Colon (tissue), 2 donors: ENCODE measurements around the gene TEKT2.

Experiments
- FAIRE-seq: peaks from 2 replicates; lab custom pipeline; 2012; peaks lifted over from hg19 to GRCh38; lab: Jason Lieb, UNC
- donor health status: control.
- donor health status: control.

The TEKT2 gene

GRCh38 chr1:36087233-36088123 lies 3.6 kb downstream of the TEKT2 start:
- no peak for FAIRE-seq

GRCh38 chr1:36088265-36088576 lies 4.3 kb downstream of the TEKT2 start:
- FAIRE-seq, result no peak

- no peak for FAIRE-seq
Observed at GRCh38 chr1:36088577-36089392, 4.9 kb downstream of the TEKT2 start, which contains the start of gene ADPRS. ADPRS (plus strand) TSS chr1:36088892; CDS start chr1:36088905, 13 bp downstream.

- no peak for FAIRE-seq
Observed at GRCh38 chr1:36089393-36090121, 5.7 kb downstream of the TEKT2 start.

GRCh38 chr1:36091141-36091540 lies 7.2 kb downstream of the TEKT2 start:
- FAIRE-seq, result no peak

- FAIRE-seq, result no peak
Observed at GRCh38 chr1:36091698-36092097, 7.8 kb downstream of the TEKT2 start.

GRCh38 chr1:36092166-36092797 lies 8.4 kb downstream of the TEKT2 start:
- FAIRE-seq, result no peak

- no peak for FAIRE-seq
Observed at GRCh38 chr1:36092798-36093185, 8.9 kb downstream of the TEKT2 start.

- no peak for FAIRE-seq
Observed at GRCh38 chr1:36093226-36093625, 9.3 kb downstream of the TEKT2 start.

GRCh38 chr1:36093929-36094328 lies 10.0 kb downstream of the TEKT2 start:
- no peak for FAIRE-seq

GRCh38 chr1:36094621-36095061 lies 10.7 kb downstream of the TEKT2 start:
- FAIRE-seq, result no peak

GRCh38 chr1:36095760-36096405 lies 12.0 kb downstream of the TEKT2 start:
- no peak for FAIRE-seq

GRCh38 chr1:36096500-36097432 lies 12.9 kb downstream of the TEKT2 start:
- FAIRE-seq, result no peak

GRCh38 chr1:36097693-36098585 lies 14.0 kb downstream of the TEKT2 start:
- no peak for FAIRE-seq

- FAIRE-seq, result no peak
Observed at GRCh38 chr1:36098650-36099365, 14.9 kb downstream of the TEKT2 start.

- FAIRE-seq, result no peak
Observed at GRCh38 chr1:36099681-36100341, 15.9 kb downstream of the TEKT2 start.

- FAIRE-seq, result no peak
Observed at GRCh38 chr1:36100376-36100775, 16.5 kb downstream of the TEKT2 start.

GRCh38 chr1:36101546-36101945 lies 17.7 kb downstream of the TEKT2 start:
- no peak for FAIRE-seq
